Keratinocyte (primary cell): Measurements from ENCODE around the gene MEGF10. TPM values are rescaled to one million over a fixed set of nuclear protein-coding genes. Genes with fewer than 3 reads are reported as not detected.

Experiments
- DNase-seq: peaks from one replicate; pipeline ENCODE4 v3.0.0-alpha.2; 2011; ENCODE audit warnings: low read depth, missing footprints, low spot score
- FAIRE-seq: peaks from 2 replicates; lab custom pipeline; 2011; peaks lifted over from hg19 to GRCh38; lab: Jason Lieb, UNC
- H2AFZ ChIP-seq: 2 replicates; pipeline ENCODE4 v1.6.0; 2012; ENCODE audit warnings: low read length, control low read depth, inconsistent platforms; ENCODE audit not compliant: control insufficient read depth
- H3K27ac ChIP-seq: 2 replicates; pipeline ENCODE4 v1.5.1; 2011; ENCODE audit warnings: low read length; ENCODE audit not compliant: control insufficient read depth, insufficient read depth
- H3K27me3 ChIP-seq: 3 replicates; pipeline ENCODE4 v1.6.0; 2011; ENCODE audit warnings: low read length; ENCODE audit not compliant: control insufficient read depth, insufficient read depth; ENCODE audit errors: extremely low read depth
- H3K36me3 ChIP-seq, 2 experiments: 2 replicates in 1 of 2; 3 replicates in 1 of 2; pipeline ENCODE4 v1.5.1; 2011; ENCODE audit warnings: low read length in 2 of 2, mild to moderate bottlenecking in 1 of 2; ENCODE audit not compliant: control insufficient read depth in 2 of 2, insufficient read depth in 2 of 2; ENCODE audit errors: extremely low read depth in 1 of 2
- H3K4me1 ChIP-seq: 3 replicates; pipeline ENCODE4 v1.5.1; 2011; ENCODE audit warnings: low read length; ENCODE audit not compliant: control insufficient read depth, insufficient read depth; ENCODE audit errors: extremely low read depth
- H3K4me2 ChIP-seq: 3 replicates; pipeline ENCODE4 v1.6.0; 2011; ENCODE audit warnings: low read depth, low read length; ENCODE audit not compliant: control insufficient read depth, insufficient read depth; ENCODE audit errors: extremely low read depth
- H3K4me3 ChIP-seq, 3 experiments: fragments of 200-600 bp in 1 of 3; sonication (generic) in 1 of 3; 2 replicates in 2 of 3; 3 replicates in 1 of 3; pipeline ENCODE4 v1.5.1; 2011 to 2016; ENCODE audit warnings: low read length in 3 of 3, mild to moderate bottlenecking in 3 of 3, control low read depth in 2 of 3, inconsistent platforms in 1 of 3, low read depth in 1 of 3, mixed read lengths in 1 of 3, mixed run types in 1 of 3, moderate library complexity in 1 of 3; ENCODE audit not compliant: control insufficient read depth in 2 of 3, insufficient read depth in 2 of 3; ENCODE audit errors: extremely low read depth in 1 of 3
- H3K79me2 ChIP-seq: 2 replicates; pipeline ENCODE4 v1.6.0; 2012; ENCODE audit warnings: low read length; ENCODE audit not compliant: control insufficient read depth, insufficient read depth
- H3K9ac ChIP-seq: 3 replicates; pipeline ENCODE4 v1.6.0; 2011; ENCODE audit warnings: low read length; ENCODE audit not compliant: control insufficient read depth, insufficient read depth; ENCODE audit errors: extremely low read depth
- H3K9me1 ChIP-seq: 3 replicates; pipeline ENCODE4 v1.6.0; 2011; ENCODE audit warnings: low read length; ENCODE audit not compliant: control insufficient read depth, insufficient read depth; ENCODE audit errors: extremely low read depth
- H3K9me3 ChIP-seq: 2 replicates; pipeline ENCODE4 v1.5.1; 2012; ENCODE audit warnings: low read depth, low read length; ENCODE audit not compliant: control insufficient read depth
- H4K20me1 ChIP-seq: 3 replicates; pipeline ENCODE4 v1.6.0; 2011; ENCODE audit warnings: low read length; ENCODE audit not compliant: control insufficient read depth, insufficient read depth; ENCODE audit errors: extremely low read depth
- EZH2 ChIP-seq: IDR thresholded peaks from one replicate; pipeline ENCODE4 v1.6.1; 2012; ENCODE audit warnings: inconsistent platforms, mild to moderate bottlenecking, low read length, moderate library complexity
- dilution Hi-C: fragments of 300-500 bp; cut with MboI; formaldehyde crosslinking; loops from one replicate; pipeline ENCODE4 v1.7.0; 2020; ENCODE audit warnings: low sequenced_read_pairs; ENCODE audit not compliant: extremely low pct_ligation_motif_present
- polyA plus RNA-seq, 5 experiments: library from polyadenylated mRNA; depleted of rRNA in 3 of 5; stranded (reverse) in 3 of 5; stranded (forward) in 1 of 5; unstranded in 1 of 5; fragments of >200 nt; gene quantifications; 1 replicate in 1 of 5; 2 replicates in 3 of 5; 3 replicates in 1 of 5; pipeline versions ENCODE4 v1.2.1 to v1.2.3, GENCODE V29; 2011 to 2012; ENCODE audit warnings: missing spikeins in 2 of 5, low read depth in 1 of 5, low replicate concordance in 1 of 5
- TF ChIP-seq, protein P1 (sequence below), 3 experiments: IDR thresholded peaks in 1 of 3; conservative IDR thresholded peaks in 1 of 3; optimal IDR thresholded peaks in 1 of 3; 2 replicates in 2 of 3; 3 replicates in 1 of 3; pipeline versions ENCODE3 to v1.5.1; 2011; ENCODE audit warnings: low read length in 3 of 3, mild to moderate bottlenecking in 3 of 3, moderate library complexity in 2 of 3, control low read depth in 1 of 3, inconsistent platforms in 1 of 3; ENCODE audit not compliant: insufficient read depth in 2 of 3; ENCODE audit errors: extremely low read depth in 1 of 3

MEGF10 gene
- polyA plus RNA-seq, 1 donor (not counting 4 experiments of a cell fraction or from before 2014, with no cell fraction given): not detected

DNA sequence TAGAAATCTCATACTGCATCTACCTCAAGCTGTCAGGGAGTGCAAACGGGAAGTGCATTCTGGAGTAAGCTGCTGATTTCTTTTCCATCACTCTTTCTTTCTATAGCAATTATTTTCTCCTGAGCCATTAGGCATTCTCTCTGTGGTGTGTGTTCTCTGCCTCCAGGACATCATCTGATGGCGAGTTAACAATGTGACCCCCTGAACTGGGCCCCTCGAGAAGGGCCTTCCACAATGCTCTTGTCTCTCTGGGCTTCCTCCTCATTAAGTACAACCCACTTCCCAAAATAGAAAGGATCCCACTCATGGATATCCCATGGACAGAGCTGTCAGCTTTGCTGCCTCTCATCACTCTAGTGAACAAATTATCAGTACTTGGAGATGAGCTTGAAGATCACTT, 130.2 kb downstream of the MEGF10 start:
- H4K20me1 ChIP-seq: no peaks in the 10 kb centered on the region
- no peaks in the 10 kb centered on the region for H3K27me3 ChIP-seq
- H3K27ac ChIP-seq: no peak overlapping the region
- H3K36me3 ChIP-seq: no peaks in the 10 kb centered on the region
- no peak overlapping the region for H2AFZ ChIP-seq
- H3K9ac ChIP-seq: no peak overlapping the region
- DNase-seq (no peak), FAIRE-seq (no peak)
- no peaks in the 10 kb centered on the region for H3K9me3 ChIP-seq
- dilution Hi-C loops: no loop called here
- H3K4me3 ChIP-seq: no peak overlapping the region
- no peak overlapping the region for H3K4me2 ChIP-seq
- H3K79me2 ChIP-seq: no peaks in the 10 kb centered on the region
- no peaks in the 10 kb centered on the region for H3K4me1 ChIP-seq
- no peaks in the 10 kb centered on the region for H3K9me1 ChIP-seq
- TF ChIP-seq, protein P1, sequence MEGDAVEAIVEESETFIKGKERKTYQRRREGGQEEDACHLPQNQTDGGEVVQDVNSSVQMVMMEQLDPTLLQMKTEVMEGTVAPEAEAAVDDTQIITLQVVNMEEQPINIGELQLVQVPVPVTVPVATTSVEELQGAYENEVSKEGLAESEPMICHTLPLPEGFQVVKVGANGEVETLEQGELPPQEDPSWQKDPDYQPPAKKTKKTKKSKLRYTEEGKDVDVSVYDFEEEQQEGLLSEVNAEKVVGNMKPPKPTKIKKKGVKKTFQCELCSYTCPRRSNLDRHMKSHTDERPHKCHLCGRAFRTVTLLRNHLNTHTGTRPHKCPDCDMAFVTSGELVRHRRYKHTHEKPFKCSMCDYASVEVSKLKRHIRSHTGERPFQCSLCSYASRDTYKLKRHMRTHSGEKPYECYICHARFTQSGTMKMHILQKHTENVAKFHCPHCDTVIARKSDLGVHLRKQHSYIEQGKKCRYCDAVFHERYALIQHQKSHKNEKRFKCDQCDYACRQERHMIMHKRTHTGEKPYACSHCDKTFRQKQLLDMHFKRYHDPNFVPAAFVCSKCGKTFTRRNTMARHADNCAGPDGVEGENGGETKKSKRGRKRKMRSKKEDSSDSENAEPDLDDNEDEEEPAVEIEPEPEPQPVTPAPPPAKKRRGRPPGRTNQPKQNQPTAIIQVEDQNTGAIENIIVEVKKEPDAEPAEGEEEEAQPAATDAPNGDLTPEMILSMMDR (optimal IDR thresholded peaks at IDR 0.05 in 1 of 3, IDR thresholded peaks at IDR 0.05 in 1 of 3, conservative IDR thresholded peaks at IDR 0.05 in 1 of 3; ENCODE audit: extremely low read depth in 1 of 3, insufficient read depth in 2 of 3, low read length in 3 of 3): no peak
- no peak for TF ChIP-seq EZH2

DNA sequence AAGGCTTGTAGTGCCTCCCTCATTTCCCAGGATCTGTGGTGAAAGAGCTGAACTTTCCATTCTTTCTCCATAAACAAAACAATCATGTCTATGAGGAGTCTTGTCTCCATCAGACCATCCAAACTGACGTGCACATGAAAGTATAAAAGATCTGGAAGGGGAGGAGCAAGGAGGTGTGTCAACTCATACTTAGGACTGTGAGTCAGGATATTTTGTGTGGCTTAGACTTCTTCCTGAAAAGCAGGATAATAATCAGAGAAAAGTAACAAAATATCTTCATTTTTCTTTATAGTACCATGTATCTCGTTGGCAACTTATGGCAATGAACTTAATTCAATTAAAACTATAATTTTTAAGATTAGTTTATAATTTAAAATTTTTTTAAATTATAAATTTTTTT, 130.9 kb downstream of the MEGF10 start:
- no peak for FAIRE-seq
- no peak overlapping the region for H3K27ac ChIP-seq
- no peak for DNase-seq

More for the DNA sequence above, 130.9 kb downstream of the MEGF10 start:
- no peaks in the 10 kb centered on the region for H3K79me2 ChIP-seq
- no peaks in the 10 kb centered on the region for H3K36me3 ChIP-seq
- no peak overlapping the region for H2AFZ ChIP-seq
- H3K27me3 ChIP-seq: no peaks in the 10 kb centered on the region
- TF ChIP-seq EZH2: no peak
- TF ChIP-seq, protein P1 (optimal IDR thresholded peaks at IDR 0.05 in 1 of 3, IDR thresholded peaks at IDR 0.05 in 1 of 3, conservative IDR thresholded peaks at IDR 0.05 in 1 of 3; ENCODE audit: extremely low read depth in 1 of 3, insufficient read depth in 2 of 3, low read length in 3 of 3): no peak
- no peak overlapping the region for H3K4me2 ChIP-seq
- no peaks in the 10 kb centered on the region for H3K9me3 ChIP-seq
- H3K9ac ChIP-seq: no peak overlapping the region
- no peak overlapping the region for H3K4me3 ChIP-seq
- no peaks in the 10 kb centered on the region for H3K9me1 ChIP-seq
- no peaks in the 10 kb centered on the region for H4K20me1 ChIP-seq
- dilution Hi-C loops: no loop called here
- no peaks in the 10 kb centered on the region for H3K4me1 ChIP-seq
